ENCODE results near the gene ZNF618. TPM values are rescaled to one million over a fixed set of nuclear protein-coding genes. Genes with fewer than 3 reads are reported as not detected.

ZNF618 gene
- total RNA-seq, 1 experiment from 2014 or later, result 22.0 TPM

GRCh38 chr9:114035221-114035844 is 159.2 kb downstream of the ZNF618 start (continued):
- TF ChIP-seq AR (CRISPR knock-in tag; IDR thresholded peaks at IDR 0.05), result no peak
- TF ChIP-seq E2F5 (CRISPR knock-in tag; IDR thresholded peaks at IDR 0.05), result no peak
- no peak for TF ChIP-seq ZNF263 (CRISPR knock-in tag; IDR thresholded peaks at IDR 0.05; ENCODE audit: low read depth)
- TF ChIP-seq EMX1 (CRISPR knock-in tag; IDR thresholded peaks at IDR 0.05), result no peak
- TF ChIP-seq NFE2L1 (CRISPR knock-in tag; IDR thresholded peaks at IDR 0.05), result no peak
- TF ChIP-seq ERG (CRISPR knock-in tag; IDR thresholded peaks at IDR 0.05), result no peak
- TF ChIP-seq RORB (CRISPR knock-in tag; IDR thresholded peaks at IDR 0.05), result no peak
- no peak for TF ChIP-seq MXD4 (CRISPR knock-in tag; IDR thresholded peaks at IDR 0.05; ENCODE audit: borderline replicate concordance)
- TF ChIP-seq ESRRA (CRISPR knock-in tag; IDR thresholded peaks at IDR 0.05; ENCODE audit: borderline replicate concordance), result no peak
- no peak for TF ChIP-seq GABPB1 (CRISPR knock-in tag; IDR thresholded peaks at IDR 0.05)
- TF ChIP-seq NR2C2 (CRISPR knock-in tag; IDR thresholded peaks at IDR 0.05), result no peak

- Mint-ChIP-seq H3K4me1 (peaks cover 14% of the 10 kb centered on the region), H3K4me3 (no peak overlapping the region), H3K27ac (no peak overlapping the region), H3K36me3 (peaks cover 17% of the 10 kb centered on the region), H3K27me3 (ENCODE audit: low read depth) (no peaks in the 10 kb centered on the region), H3K9me3 (no peaks in the 10 kb centered on the region)
- no peak for DNase-seq (ENCODE audit: low spot score)
- ChIA-PET POLR2A (no interaction called here), CTCF (interaction anchor here (0.6 kb wide), 1 partner anchor 11 kb away, joined by 3 read pairs; no protein-coding TSS in a partner anchor)
- TF ChIP-seq ETV6 (CRISPR knock-in tag; IDR thresholded peaks at IDR 0.05) (no peak), ZNF138 (CRISPR knock-in tag; conservative IDR thresholded peaks at IDR 0.05) (no peak), NFYB (CRISPR knock-in tag; conservative IDR thresholded peaks at IDR 0.05; ENCODE audit: low read depth) (no peak), MAX (CRISPR knock-in tag; IDR thresholded peaks at IDR 0.05) (no peak), TEAD4 (CRISPR knock-in tag; IDR thresholded peaks at IDR 0.05) (no peak), ZSCAN18 (CRISPR knock-in tag; IDR thresholded peaks at IDR 0.05) (no peak), ZBTB43 (CRISPR knock-in tag; IDR thresholded peaks at IDR 0.05) (no peak)
- ATAC-seq, result no peak
These were observed 160.0 kb downstream of the ZNF618 start for GRCh38 chr9:114035845-114036801.
